Heart left ventricle (tissue), 13 donors: ENCODE data around the gene NTM.

Source experiments
- POLR2A ChIP-seq, 2 donors: fragments of 450-650 bp; IDR thresholded peaks; one replicate each; pipeline ENCODE4 v1.6.1; 2017; ENCODE audit warnings: antibody characterized with exemption in 2 of 2, mild to moderate bottlenecking in 2 of 2, moderate library complexity in 2 of 2
- TF ChIP-seq, protein P1 (sequence below), 12 donors: fragments of 200-600 bp; sonication (generic) in 4 of 12; IDR thresholded peaks; one replicate each; pipeline versions ENCODE4 v1.5.0 to v1.8.0; 2018 to 2022; ENCODE audit warnings: antibody characterized with exemption in 12 of 12, mild to moderate bottlenecking in 5 of 12
- donor health status: ischemic (EF 13 %, LVEDD 7.1; RV severe dilation, severe dysfunction).
- donor health status: DM: no; HTN: yes; CAD: no.
- donor health status: DM: no; HTN: no; CAD: no.
- donor health status: ischemic (EF 25% LVEDD 6.9; RV normal size, moderate dysfunction).
- donor health status: ischemic (EF 25% LVEDD 5.7; RV mildly dilated, moderate dysfunction).
- donor health status: ischemic (EF 35%, LVEDD 5.7; RV mildly dilated, moderate dysfunction).
- donor health status: nonischemic (EF 11% LVEDD 7.7; RV severe dilation, severe dysfunction).
- donor health status: DM: yes; HTN: yes; CAD: no.
- donor health status: PGD.
- donor health status: ischemic (EF 29% LVEDD 5.4; RV normal size, mild dysfunction).
- donor health status: nonischemic (EF 23%, LVEDD 6.1; RV moderate dilation, normal function).

DNA sequence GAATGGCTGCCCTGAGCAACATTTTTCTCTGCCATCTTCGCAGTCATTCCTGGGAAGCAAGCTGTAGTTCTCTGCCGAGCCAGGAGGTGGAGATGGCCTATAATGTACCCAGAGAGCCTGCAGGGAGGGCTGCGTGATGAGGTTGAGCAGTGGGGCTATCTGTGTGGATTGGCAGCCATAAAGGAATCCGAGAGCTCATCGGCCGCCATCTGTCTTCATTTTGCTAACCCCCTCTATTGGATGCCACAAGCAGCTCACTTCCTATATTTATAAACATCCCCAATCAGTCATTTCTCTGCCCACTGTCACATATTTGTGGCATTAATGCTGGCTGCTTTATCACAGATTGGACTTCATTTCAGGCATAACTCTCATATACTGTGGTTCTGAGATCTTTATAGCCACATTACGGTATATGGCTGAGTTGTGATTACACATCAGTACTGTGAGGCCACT lies 209.5 kb downstream of the NTM start:
- TF ChIP-seq, protein P1, sequence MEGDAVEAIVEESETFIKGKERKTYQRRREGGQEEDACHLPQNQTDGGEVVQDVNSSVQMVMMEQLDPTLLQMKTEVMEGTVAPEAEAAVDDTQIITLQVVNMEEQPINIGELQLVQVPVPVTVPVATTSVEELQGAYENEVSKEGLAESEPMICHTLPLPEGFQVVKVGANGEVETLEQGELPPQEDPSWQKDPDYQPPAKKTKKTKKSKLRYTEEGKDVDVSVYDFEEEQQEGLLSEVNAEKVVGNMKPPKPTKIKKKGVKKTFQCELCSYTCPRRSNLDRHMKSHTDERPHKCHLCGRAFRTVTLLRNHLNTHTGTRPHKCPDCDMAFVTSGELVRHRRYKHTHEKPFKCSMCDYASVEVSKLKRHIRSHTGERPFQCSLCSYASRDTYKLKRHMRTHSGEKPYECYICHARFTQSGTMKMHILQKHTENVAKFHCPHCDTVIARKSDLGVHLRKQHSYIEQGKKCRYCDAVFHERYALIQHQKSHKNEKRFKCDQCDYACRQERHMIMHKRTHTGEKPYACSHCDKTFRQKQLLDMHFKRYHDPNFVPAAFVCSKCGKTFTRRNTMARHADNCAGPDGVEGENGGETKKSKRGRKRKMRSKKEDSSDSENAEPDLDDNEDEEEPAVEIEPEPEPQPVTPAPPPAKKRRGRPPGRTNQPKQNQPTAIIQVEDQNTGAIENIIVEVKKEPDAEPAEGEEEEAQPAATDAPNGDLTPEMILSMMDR (IDR thresholded peaks at IDR 0.05): peak in 7 of 12 donors; percentile 11 to 41 (median 24)
- no peak for TF ChIP-seq POLR2A (IDR thresholded peaks at IDR 0.05)
